ENCODE data around the gene LRRFIP2. TPM values are rescaled to one million over a fixed set of nuclear protein-coding genes. Genes with fewer than 3 reads are reported as not detected.
"Not testable (repeated sequence)": the region's sequence is repeated elsewhere in the genome, so short reads cannot be mapped to it uniquely, and the experiment has no call there.

LRRFIP2 gene
- total RNA-seq, 1 donor from 2014 or later, result 33.9 TPM

DNA sequence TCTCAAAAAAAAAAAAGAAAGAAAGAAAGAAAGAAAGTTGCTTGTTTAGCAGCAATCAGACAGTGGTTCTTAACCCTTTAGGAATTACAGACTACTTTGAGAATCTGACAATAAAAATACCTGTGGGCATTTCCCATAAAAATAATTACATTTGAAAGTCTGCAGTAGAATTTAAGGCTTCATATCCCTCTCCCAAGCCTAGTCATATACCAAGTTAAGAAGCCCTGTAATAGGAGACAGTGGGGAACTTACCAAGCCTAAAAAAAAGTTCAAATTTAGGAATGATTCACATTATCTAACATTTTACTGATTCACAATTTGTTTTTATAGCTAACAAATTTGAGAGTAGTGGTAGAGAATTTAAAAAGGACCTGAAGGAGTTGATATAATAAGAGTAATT lies 47.5 kb downstream of the LRRFIP2 start:
- Histone ChIP-seq H3K9ac (ENCODE audit: low read depth in 1 of 3, low read length in 3 of 3) (no peak overlapping the region), H3K27ac (ENCODE audit: low read depth, low read length) (no peak overlapping the region), H3K36me3 (ENCODE audit: control insufficient read depth in 3 of 3, insufficient read depth in 3 of 3, low read length in 3 of 3) (no peaks in the 10 kb centered on the region), H3K4me1 (ENCODE audit: control insufficient read depth in 3 of 3, insufficient read depth in 3 of 3, low read length in 3 of 3) (peaks cover 11 to 13% (median 12%) of the 10 kb centered on the region in 3 donors), H3K4me3 (ENCODE audit: low read length in 3 of 3) (no peak overlapping the region), H3K9me3 (ENCODE audit: control insufficient read depth in 3 of 3, low read length in 3 of 3) (no peaks in the 10 kb centered on the region), H3K27me3 (ENCODE audit: control insufficient read depth in 3 of 3, insufficient read depth in 3 of 3, low read length in 3 of 3) (no peaks in the 10 kb centered on the region)

DNA sequence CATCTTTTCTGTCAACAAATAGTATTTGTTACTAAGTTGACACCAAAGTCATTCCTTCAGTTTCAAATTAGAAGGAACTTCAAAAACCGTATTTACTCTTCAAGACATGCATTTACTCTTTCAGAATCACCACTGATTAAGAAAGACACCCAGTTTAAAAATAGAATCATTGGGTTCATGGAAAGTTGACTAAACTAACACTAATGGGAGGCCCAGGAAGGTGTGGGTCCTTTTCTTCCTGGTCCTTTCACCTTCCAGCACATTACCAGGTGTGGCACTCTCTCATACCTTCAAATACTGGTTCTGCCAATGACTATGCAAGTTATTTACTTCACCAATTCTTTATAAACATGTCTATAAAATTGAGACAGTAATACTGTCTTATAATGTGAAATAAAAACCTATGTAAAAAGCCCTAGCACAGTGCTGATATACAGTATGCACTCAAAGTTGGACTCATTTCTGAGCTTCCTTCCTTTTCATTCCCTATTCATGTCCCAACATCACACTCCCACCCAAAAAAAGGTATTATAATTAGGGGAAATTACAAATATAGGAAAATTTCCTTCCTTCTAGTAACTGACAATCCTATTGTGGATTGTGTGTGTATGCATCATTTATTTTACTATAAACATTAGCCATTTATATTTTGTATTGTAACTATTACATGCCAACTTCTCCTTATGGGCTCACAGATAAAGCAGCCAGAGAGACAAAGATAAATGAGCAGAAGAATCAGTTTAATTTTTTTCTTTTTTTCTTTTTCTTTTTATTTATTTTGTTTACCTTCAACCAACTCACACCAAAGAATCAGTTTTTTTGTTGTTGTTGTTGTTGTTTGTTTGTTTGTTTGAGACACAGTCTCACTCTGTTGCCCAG lies 48.9 kb downstream of the LRRFIP2 start:
- no peak overlapping the region for H3K27ac ChIP-seq (ENCODE audit: low read depth, low read length)
- H3K9me3 ChIP-seq (ENCODE audit: control insufficient read depth in 3 of 3, low read length in 3 of 3), result no peaks in the 10 kb centered on the region
- H3K27me3 ChIP-seq (ENCODE audit: control insufficient read depth in 3 of 3, insufficient read depth in 3 of 3, low read length in 3 of 3), result no peaks in the 10 kb centered on the region
- H3K9ac ChIP-seq (ENCODE audit: low read depth in 1 of 3, low read length in 3 of 3), result no peak overlapping the region
- peaks cover 5 to 13% (median 8%) of the 10 kb centered on the region in 3 donors for H3K4me1 ChIP-seq (ENCODE audit: control insufficient read depth in 3 of 3, insufficient read depth in 3 of 3, low read length in 3 of 3)
- no peak overlapping the region for H3K4me3 ChIP-seq (ENCODE audit: low read length in 3 of 3)
- no peaks in the 10 kb centered on the region for H3K36me3 ChIP-seq (ENCODE audit: control insufficient read depth in 3 of 3, insufficient read depth in 3 of 3, low read length in 3 of 3)

DNA sequence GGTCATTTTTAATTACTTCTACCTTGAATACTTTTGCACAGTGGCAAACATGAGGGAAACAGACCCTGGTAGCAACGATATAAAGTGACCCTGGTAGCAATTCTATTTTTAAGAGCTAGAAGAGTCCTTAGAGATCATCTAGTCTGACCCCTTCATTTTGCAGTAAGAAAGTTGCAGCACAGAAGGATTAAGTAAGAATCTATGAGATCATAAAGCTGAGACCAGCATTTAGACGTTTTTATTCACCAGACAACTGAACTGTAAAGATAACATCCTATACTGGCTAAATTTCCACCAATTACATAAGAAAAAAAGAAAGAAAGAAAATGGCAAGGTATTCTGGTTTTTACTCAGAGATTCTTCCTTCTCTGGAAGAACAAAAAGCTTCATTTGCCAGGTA lies 49.9 kb downstream of the LRRFIP2 start:
- H3K27me3 ChIP-seq (ENCODE audit: control insufficient read depth in 3 of 3, insufficient read depth in 3 of 3, low read length in 3 of 3), result no peaks in the 10 kb centered on the region
- no peak overlapping the region for H3K4me3 ChIP-seq (ENCODE audit: low read length in 3 of 3)
- H3K36me3 ChIP-seq (ENCODE audit: control insufficient read depth in 3 of 3, insufficient read depth in 3 of 3, low read length in 3 of 3), result no peaks in the 10 kb centered on the region
- H3K9me3 ChIP-seq (ENCODE audit: control insufficient read depth in 3 of 3, low read length in 3 of 3), result no peaks in the 10 kb centered on the region
- no peak overlapping the region for H3K9ac ChIP-seq (ENCODE audit: low read depth in 1 of 3, low read length in 3 of 3)
- no peak overlapping the region for H3K27ac ChIP-seq (ENCODE audit: low read depth, low read length)
- peaks cover 5 to 13% (median 8%) of the 10 kb centered on the region in 3 donors for H3K4me1 ChIP-seq (ENCODE audit: control insufficient read depth in 3 of 3, insufficient read depth in 3 of 3, low read length in 3 of 3)

DNA sequence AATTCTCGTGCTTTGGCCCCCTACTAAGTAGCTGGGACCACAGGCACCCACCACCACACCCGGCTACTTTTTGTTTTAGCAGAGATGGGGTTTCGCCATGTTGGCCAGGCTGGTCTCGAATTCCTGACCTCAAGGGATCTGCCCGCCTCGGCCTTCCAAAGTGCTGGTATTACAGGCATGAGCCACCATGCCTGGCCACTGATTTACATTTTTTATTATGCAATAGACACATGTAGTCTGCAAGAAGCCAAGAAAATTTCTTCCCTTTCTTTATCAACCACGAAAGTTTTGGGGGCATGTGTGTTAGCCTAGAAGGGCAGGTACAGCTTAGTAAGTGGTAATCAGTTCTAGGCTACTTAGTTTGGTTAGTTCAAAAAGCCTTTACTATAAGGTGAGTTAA lies 51.1 kb downstream of the LRRFIP2 start:
- no peaks in the 10 kb centered on the region for H3K36me3 ChIP-seq (ENCODE audit: control insufficient read depth in 3 of 3, insufficient read depth in 3 of 3, low read length in 3 of 3)
- H3K4me3 ChIP-seq (ENCODE audit: low read length in 3 of 3), result no peak overlapping the region
- peaks cover 5 to 13% (median 8%) of the 10 kb centered on the region in 3 donors for H3K4me1 ChIP-seq (ENCODE audit: control insufficient read depth in 3 of 3, insufficient read depth in 3 of 3, low read length in 3 of 3)
- H3K27ac ChIP-seq (ENCODE audit: low read depth, low read length), result no peak overlapping the region
- no peak overlapping the region for H3K9ac ChIP-seq (ENCODE audit: low read depth in 1 of 3, low read length in 3 of 3)
- no peaks in the 10 kb centered on the region for H3K27me3 ChIP-seq (ENCODE audit: control insufficient read depth in 3 of 3, insufficient read depth in 3 of 3, low read length in 3 of 3)
- no peaks in the 10 kb centered on the region for H3K9me3 ChIP-seq (ENCODE audit: control insufficient read depth in 3 of 3, low read length in 3 of 3)

DNA sequence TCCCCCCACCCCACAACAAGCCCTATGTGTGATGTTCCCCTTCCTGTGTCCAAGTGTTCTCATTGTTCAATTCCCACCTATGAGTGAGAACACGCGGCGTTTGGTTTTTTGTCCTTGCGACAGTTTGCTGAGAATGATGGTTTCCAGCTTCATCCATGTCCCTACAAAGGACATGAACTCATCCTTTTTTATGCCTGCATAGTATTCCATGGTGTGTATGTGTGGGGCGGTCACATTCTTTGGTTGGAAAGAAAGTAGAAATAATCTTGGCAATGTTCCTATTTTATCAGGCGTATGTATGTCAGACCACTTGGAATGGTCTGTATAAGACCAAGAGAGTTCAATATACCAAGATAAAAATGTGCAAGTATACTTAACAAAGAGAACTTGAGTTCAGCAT lies 52.3 kb downstream of the LRRFIP2 start:
- not testable (repeated sequence) for H3K27me3 ChIP-seq (ENCODE audit: control insufficient read depth in 3 of 3, insufficient read depth in 3 of 3, low read length in 3 of 3); H3K27ac ChIP-seq (ENCODE audit: low read depth, low read length); H3K36me3 ChIP-seq (ENCODE audit: control insufficient read depth in 3 of 3, insufficient read depth in 3 of 3, low read length in 3 of 3)

DNA sequence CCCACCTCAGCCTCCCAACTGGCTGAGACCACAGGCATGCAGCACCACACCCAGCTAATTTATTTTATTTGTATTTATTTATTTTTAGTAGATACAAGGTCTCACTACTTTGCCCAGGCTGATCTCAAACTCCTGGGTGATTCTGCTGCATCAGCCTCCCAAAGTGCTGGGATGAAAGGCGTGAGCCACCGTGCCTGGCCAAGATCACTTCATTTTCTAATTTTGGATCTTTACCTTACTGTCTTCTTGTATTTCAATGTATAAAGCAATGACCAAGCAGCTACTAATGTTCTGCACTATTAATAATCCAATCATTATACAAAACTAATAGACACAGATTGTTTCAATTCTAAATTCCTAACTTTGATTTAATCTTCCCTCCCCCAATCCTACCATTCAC lies 56.2 kb downstream of the LRRFIP2 start:
- no peak overlapping the region for H3K9ac ChIP-seq (ENCODE audit: low read depth in 1 of 3, low read length in 3 of 3)
- H3K27ac ChIP-seq (ENCODE audit: low read depth, low read length), result no peak overlapping the region
- H3K27me3 ChIP-seq (ENCODE audit: control insufficient read depth in 3 of 3, insufficient read depth in 3 of 3, low read length in 3 of 3), result no peaks in the 10 kb centered on the region
- no peak overlapping the region for H3K4me3 ChIP-seq (ENCODE audit: low read length in 3 of 3)
- H3K36me3 ChIP-seq (ENCODE audit: control insufficient read depth in 3 of 3, insufficient read depth in 3 of 3, low read length in 3 of 3), result peaks cover 0 to 7% (median 3%) of the 10 kb centered on the region in 3 donors
- H3K4me1 ChIP-seq (ENCODE audit: control insufficient read depth in 3 of 3, insufficient read depth in 3 of 3, low read length in 3 of 3), result no peaks in the 10 kb centered on the region
- H3K9me3 ChIP-seq (ENCODE audit: control insufficient read depth in 3 of 3, low read length in 3 of 3), result no peaks in the 10 kb centered on the region

More for the DNA sequence above, 52.3 kb downstream of the LRRFIP2 start:
- H3K4me3 ChIP-seq (ENCODE audit: low read length in 3 of 3); H3K9ac ChIP-seq (ENCODE audit: low read depth in 1 of 3, low read length in 3 of 3); H3K9me3 ChIP-seq (ENCODE audit: control insufficient read depth in 3 of 3, low read length in 3 of 3): not testable (repeated sequence)
- H3K4me1 ChIP-seq (ENCODE audit: control insufficient read depth in 3 of 3, insufficient read depth in 3 of 3, low read length in 3 of 3), result peaks cover 5 to 13% (median 8%) of the 10 kb centered on the region in 3 donors

DNA sequence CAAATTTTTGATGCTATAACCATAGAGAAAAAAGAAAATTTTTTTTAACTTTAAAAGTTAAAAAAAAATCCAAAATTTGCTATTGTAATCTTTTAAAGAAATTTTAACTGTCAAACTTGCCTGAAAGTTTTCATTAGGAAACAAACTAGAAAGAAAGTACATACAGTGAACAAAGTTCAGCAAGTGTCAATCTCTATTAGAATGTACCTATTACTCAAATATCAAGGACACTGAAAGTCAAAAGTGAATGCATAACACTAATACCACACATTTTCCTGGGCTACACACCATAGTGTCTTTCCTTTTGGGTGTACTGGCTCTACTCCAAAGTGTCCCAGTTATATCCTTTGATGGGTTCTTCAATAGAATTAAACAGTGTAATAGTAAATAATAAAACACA lies 56.8 kb downstream of the LRRFIP2 start:
- no peaks in the 10 kb centered on the region for H3K4me1 ChIP-seq (ENCODE audit: control insufficient read depth in 3 of 3, insufficient read depth in 3 of 3, low read length in 3 of 3)
- no peak overlapping the region for H3K4me3 ChIP-seq (ENCODE audit: low read length in 3 of 3)
- H3K27me3 ChIP-seq (ENCODE audit: control insufficient read depth in 3 of 3, insufficient read depth in 3 of 3, low read length in 3 of 3), result no peaks in the 10 kb centered on the region
- no peak overlapping the region for H3K27ac ChIP-seq (ENCODE audit: low read depth, low read length)
- H3K9ac ChIP-seq (ENCODE audit: low read depth in 1 of 3, low read length in 3 of 3), result no peak overlapping the region
- no peaks in the 10 kb centered on the region for H3K9me3 ChIP-seq (ENCODE audit: control insufficient read depth in 3 of 3, low read length in 3 of 3)
- peaks cover 0 to 8% (median 3%) of the 10 kb centered on the region in 3 donors for H3K36me3 ChIP-seq (ENCODE audit: control insufficient read depth in 3 of 3, insufficient read depth in 3 of 3, low read length in 3 of 3)

DNA sequence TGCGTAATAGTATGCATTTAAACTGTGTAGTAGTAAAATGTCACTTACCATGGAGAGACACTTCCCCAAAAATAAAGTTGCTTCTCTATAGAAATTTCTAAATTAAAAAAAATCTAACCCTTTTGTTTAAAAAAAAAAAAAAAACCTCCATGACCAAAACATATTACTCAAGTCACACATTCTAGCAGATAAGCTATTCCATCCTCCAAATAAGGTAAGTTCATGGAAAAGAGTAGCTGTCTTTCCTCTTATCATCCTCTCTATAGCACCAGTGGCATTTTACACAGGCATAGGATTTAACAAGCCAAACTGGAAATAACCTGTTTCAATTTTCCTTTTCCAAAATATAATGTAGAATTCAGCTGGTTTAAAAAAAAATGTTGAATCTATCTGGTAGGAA lies 57.4 kb downstream of the LRRFIP2 start:
- no peak overlapping the region for H3K9ac ChIP-seq (ENCODE audit: low read depth in 1 of 3, low read length in 3 of 3)
- H3K4me3 ChIP-seq (ENCODE audit: low read length in 3 of 3), result no peak overlapping the region
- no peaks in the 10 kb centered on the region for H3K27me3 ChIP-seq (ENCODE audit: control insufficient read depth in 3 of 3, insufficient read depth in 3 of 3, low read length in 3 of 3)
- H3K27ac ChIP-seq (ENCODE audit: low read depth, low read length), result no peak overlapping the region
- no peaks in the 10 kb centered on the region for H3K9me3 ChIP-seq (ENCODE audit: control insufficient read depth in 3 of 3, low read length in 3 of 3)
- H3K4me1 ChIP-seq (ENCODE audit: control insufficient read depth in 3 of 3, insufficient read depth in 3 of 3, low read length in 3 of 3), result no peaks in the 10 kb centered on the region
- H3K36me3 ChIP-seq (ENCODE audit: control insufficient read depth in 3 of 3, insufficient read depth in 3 of 3, low read length in 3 of 3), result peaks cover 0 to 8% (median 3%) of the 10 kb centered on the region in 3 donors

DNA sequence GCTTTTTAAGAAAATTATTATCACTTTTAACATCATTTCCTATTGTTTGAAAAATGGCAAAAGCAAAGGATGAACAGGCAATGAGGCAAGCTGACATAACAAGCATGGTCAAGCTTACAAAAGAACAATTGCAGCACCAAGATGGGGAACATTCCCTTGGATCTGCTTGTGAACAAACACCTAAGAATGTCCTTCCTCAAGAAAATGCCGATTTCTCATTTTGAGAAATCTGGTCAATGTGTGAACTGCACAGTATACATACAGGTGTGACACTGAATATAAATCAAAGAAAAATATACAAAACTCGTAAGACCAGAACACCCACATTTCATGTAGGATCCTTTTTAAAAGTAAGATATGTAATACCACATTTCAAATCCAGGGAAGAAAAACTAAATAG lies 58.9 kb downstream of the LRRFIP2 start:
- H3K9ac ChIP-seq (ENCODE audit: low read depth in 1 of 3, low read length in 3 of 3), result no peak overlapping the region
- H3K27ac ChIP-seq (ENCODE audit: low read depth, low read length), result no peak overlapping the region
- no peaks in the 10 kb centered on the region for H3K4me1 ChIP-seq (ENCODE audit: control insufficient read depth in 3 of 3, insufficient read depth in 3 of 3, low read length in 3 of 3)
- H3K36me3 ChIP-seq (ENCODE audit: control insufficient read depth in 3 of 3, insufficient read depth in 3 of 3, low read length in 3 of 3), result peaks cover 0 to 8% (median 3%) of the 10 kb centered on the region in 3 donors
- H3K4me3 ChIP-seq (ENCODE audit: low read length in 3 of 3), result no peak overlapping the region
- no peaks in the 10 kb centered on the region for H3K27me3 ChIP-seq (ENCODE audit: control insufficient read depth in 3 of 3, insufficient read depth in 3 of 3, low read length in 3 of 3)
- H3K9me3 ChIP-seq (ENCODE audit: control insufficient read depth in 3 of 3, low read length in 3 of 3), result no peaks in the 10 kb centered on the region

DNA sequence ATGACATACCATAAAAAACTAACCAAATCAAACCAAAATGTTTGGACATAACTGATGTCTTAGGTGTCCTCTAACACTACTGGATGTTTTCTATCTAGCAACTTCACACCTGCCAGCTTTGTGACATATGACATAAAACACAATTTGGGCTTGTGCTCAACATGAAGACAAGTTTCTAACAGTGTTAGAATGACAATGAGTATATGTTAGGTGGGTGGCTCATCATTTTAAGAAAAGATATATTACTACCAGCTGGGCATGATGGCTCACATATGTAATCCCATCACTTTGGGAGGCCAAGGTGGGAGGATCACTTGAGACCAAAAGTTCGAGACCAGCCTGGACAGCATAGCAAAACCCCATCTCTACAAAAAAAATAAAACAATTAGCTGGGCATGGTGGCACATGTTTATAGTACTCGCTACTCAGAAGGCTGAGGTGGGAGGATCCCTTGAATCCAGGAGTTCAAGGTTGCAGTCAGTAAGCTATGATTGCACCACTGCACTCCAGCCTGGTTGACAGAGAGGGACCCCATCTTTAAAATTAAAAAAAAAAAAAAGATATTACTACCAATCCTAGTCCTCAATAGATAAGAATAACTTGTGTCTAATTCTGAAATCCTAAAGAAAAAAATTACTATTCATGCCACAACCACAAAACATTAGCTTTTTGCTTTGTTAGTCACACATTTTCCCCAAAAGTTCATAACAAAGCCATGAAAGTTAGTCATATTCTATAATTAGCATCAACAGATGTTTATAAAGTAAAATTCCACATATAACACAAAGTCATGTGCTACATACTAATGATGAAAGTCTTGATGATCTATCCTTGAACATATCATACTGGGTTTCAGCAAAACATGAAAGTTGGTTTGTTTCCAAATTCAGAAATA lies 59.9 kb downstream of the LRRFIP2 start:
- Histone ChIP-seq H3K27ac (ENCODE audit: low read depth, low read length) (no peak overlapping the region), H3K27me3 (ENCODE audit: control insufficient read depth in 3 of 3, insufficient read depth in 3 of 3, low read length in 3 of 3) (no peaks in the 10 kb centered on the region), H3K9ac (ENCODE audit: low read depth in 1 of 3, low read length in 3 of 3) (no peak overlapping the region)

More for the DNA sequence above, 59.9 kb downstream of the LRRFIP2 start:
- peaks cover 0 to 8% (median 3%) of the 10 kb centered on the region in 3 donors for H3K36me3 ChIP-seq (ENCODE audit: control insufficient read depth in 3 of 3, insufficient read depth in 3 of 3, low read length in 3 of 3)
- no peaks in the 10 kb centered on the region for H3K9me3 ChIP-seq (ENCODE audit: control insufficient read depth in 3 of 3, low read length in 3 of 3)
- H3K4me1 ChIP-seq (ENCODE audit: control insufficient read depth in 3 of 3, insufficient read depth in 3 of 3, low read length in 3 of 3), result no peaks in the 10 kb centered on the region
- H3K4me3 ChIP-seq (ENCODE audit: low read length in 3 of 3), result no peak overlapping the region
